Neural cell (in vitro differentiated cells): ENCODE measurements around the gene MEGF6.

ENCODE experiments used
- CTCF ChIP-seq: fragments of 450-650 bp; IDR thresholded peaks from 2 replicates; pipeline ENCODE4 v1.5.1; 2014; ENCODE audit warnings: antibody characterized with exemption, mild to moderate bottlenecking, moderate library complexity; ENCODE audit not compliant: poor library complexity, severe bottlenecking
- EP300 ChIP-seq: fragments of 450-650 bp; conservative IDR thresholded peaks from 2 replicates; pipeline ENCODE4 v1.6.1; 2014; ENCODE audit warnings: antibody characterized with exemption, mild to moderate bottlenecking, moderate library complexity; ENCODE audit not compliant: poor library complexity, severe bottlenecking
- POLR2AphosphoS5 ChIP-seq: IDR thresholded peaks from 2 replicates; pipeline ENCODE4 v1.6.1; 2012
- RAD21 ChIP-seq: fragments of 450-650 bp; conservative IDR thresholded peaks from 2 replicates; pipeline ENCODE4 v1.6.1; 2014; ENCODE audit warnings: antibody characterized with exemption, mild to moderate bottlenecking, moderate library complexity
- SMC3 ChIP-seq: fragments of 450-650 bp; conservative IDR thresholded peaks from 2 replicates; pipeline ENCODE4 v1.6.1; 2014; ENCODE audit warnings: antibody characterized with exemption, mild to moderate bottlenecking, moderate library complexity; ENCODE audit not compliant: poor library complexity

GRCh38 chr1:3465935-3466321 is 145.4 kb downstream of the MEGF6 start:
- TF ChIP-seq EP300 (no peak), POLR2AphosphoS5 (no peak), RAD21 (no peak), CTCF (no peak), SMC3 (no peak)
